ENCODE measurements around the gene PPP2R5A.

DNA sequence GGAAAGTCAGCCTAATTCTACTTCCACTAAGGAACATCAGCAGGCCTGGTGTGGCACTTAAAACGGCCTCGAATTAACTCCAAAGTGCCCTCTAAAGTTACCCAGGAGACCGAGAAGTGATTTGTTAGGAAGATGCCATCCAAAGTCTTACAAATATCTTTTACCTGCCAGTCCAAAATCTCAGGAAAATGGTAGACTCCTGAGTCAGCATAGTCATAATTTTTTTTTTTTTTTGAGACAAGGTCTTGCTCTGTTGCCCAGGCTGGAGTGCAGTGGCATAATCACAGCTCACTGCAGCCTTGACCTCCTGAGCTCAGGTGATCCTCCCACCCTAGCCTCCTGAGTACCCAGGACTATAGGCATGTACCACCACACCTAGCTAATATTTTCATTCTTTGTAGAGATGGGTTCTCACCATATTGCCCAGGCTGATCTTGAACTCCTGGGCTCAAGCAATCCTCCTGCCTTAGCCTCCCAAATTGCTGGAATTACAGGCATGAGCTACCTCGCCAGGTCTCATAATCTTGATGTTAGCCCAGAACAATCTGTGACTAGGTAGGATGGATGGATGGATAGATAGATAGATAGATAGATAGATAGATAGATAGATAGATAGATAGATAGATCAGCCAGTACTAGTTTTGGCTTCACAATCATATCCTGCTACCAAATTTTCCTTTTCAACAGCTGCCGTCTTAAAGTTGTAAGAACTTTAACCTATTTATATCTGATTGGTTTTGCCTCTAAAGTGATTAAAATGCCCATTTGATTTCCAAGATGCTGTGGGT, 25.3 kb upstream of the PPP2R5A start:
- TF ChIP-seq POLR2A (IDR thresholded peaks at IDR 0.05; ENCODE audit: low read length) (no peak), GATA1 (IDR thresholded peaks at IDR 0.05; ENCODE audit: low read depth, low read length) (no peak)
